Measurements from ENCODE around the gene COX19. TPM values are rescaled to one million over a fixed set of nuclear protein-coding genes. Genes with fewer than 3 reads are reported as not detected.
A peak's percentile ranks its signal among the peaks of the same experiment; 100 is the strongest.

COX19 gene
- total RNA-seq, 1 donor from 2014 or later: 22.0 TPM

DNA sequence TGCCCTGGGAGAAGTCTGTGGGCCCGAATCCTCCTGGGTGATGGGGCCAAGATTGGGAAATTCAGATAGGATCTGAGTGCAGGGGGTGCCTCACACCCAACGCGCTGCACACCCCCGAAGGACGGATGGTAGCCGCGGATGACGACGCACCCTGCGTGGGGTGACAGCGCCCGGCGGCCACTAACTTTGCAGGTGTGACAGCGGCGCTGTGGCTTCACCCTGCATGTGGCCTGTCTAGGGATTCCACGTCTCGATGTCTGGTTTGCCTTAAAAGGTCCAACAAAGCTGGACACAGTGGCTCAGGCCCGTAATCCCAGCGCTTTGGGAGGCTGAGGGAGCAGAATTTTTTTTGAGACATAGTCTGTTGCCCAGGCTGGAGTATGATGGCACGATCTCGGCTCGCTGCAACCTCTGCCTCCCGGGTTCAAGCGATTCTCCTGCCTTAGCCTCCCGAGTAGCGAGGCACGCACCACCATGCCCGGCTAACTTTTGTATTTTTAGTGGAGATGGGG lies 39.4 kb downstream of the COX19 start:
- TF ChIP-seq, protein P1, sequence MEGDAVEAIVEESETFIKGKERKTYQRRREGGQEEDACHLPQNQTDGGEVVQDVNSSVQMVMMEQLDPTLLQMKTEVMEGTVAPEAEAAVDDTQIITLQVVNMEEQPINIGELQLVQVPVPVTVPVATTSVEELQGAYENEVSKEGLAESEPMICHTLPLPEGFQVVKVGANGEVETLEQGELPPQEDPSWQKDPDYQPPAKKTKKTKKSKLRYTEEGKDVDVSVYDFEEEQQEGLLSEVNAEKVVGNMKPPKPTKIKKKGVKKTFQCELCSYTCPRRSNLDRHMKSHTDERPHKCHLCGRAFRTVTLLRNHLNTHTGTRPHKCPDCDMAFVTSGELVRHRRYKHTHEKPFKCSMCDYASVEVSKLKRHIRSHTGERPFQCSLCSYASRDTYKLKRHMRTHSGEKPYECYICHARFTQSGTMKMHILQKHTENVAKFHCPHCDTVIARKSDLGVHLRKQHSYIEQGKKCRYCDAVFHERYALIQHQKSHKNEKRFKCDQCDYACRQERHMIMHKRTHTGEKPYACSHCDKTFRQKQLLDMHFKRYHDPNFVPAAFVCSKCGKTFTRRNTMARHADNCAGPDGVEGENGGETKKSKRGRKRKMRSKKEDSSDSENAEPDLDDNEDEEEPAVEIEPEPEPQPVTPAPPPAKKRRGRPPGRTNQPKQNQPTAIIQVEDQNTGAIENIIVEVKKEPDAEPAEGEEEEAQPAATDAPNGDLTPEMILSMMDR (IDR thresholded peaks at IDR 0.05; ENCODE audit: unreplicated experiment): no peak
- peaks cover 11% of the 10 kb centered on the region for H3K27me3 Mint-ChIP-seq (ENCODE audit: low read depth)

DNA sequence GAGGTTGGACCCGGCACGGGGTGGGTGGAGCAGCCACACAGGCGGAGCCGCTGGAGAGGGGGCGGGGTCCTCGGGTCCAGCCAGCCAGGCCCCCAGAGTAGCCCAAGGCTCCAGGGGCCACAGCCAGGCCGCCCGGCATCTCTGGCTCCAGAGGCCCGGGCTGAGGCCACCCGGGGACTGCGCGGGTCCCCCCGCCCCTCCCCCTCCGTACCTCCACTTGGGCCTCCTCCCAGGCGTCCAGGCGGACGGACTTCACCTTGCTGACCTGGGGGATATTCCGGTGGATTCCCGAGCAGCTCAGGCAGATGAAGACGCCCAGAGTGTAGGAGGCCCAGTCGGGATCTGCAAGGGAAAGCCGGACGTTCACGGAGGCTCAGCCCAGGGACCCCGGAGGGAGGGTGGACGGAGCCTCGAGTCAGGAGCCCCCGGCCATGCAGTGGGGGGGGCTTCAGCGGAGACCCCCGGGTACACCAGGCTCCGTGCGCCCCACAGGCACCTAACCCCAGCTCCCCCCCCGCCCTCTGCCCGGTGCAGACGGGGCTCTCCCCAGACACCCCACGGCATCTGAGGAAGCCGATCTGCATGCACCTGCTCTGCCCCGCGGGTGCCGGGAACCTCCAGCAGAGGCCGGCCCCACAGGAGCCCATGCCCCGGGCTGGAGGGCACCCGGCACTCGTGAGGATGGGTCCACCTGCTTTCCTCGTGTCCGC lies 40.0 kb downstream of the COX19 start:
- Mint-ChIP-seq H3K27ac (no peak overlapping the region), H3K27me3 (ENCODE audit: low read depth) (peaks cover 7% of the 10 kb centered on the region), H3K4me1 (no peaks in the 10 kb centered on the region), H3K4me3 (no peak overlapping the region), H3K9me3 (peaks cover 6% of the 10 kb centered on the region), H3K36me3 (no peaks in the 10 kb centered on the region)
- TF ChIP-seq, protein P1 (IDR thresholded peaks at IDR 0.05; ENCODE audit: unreplicated experiment): no peak
- peak in 1 of 2 experiments; percentile 18 for DNase-seq (ENCODE audit: low spot score in 2 of 2, unreplicated experiment in 2 of 2)

More for the DNA sequence above, 39.4 kb downstream of the COX19 start:
- H3K36me3 Mint-ChIP-seq: no peaks in the 10 kb centered on the region
- DNase-seq (ENCODE audit: low spot score in 2 of 2, unreplicated experiment in 2 of 2): peak in 1 of 2 experiments; percentile 8
- no peak overlapping the region for H3K4me3 Mint-ChIP-seq
- H3K4me1 Mint-ChIP-seq: no peaks in the 10 kb centered on the region
- H3K9me3 Mint-ChIP-seq: peaks cover 12% of the 10 kb centered on the region
- H3K27ac Mint-ChIP-seq: no peak overlapping the region

DNA sequence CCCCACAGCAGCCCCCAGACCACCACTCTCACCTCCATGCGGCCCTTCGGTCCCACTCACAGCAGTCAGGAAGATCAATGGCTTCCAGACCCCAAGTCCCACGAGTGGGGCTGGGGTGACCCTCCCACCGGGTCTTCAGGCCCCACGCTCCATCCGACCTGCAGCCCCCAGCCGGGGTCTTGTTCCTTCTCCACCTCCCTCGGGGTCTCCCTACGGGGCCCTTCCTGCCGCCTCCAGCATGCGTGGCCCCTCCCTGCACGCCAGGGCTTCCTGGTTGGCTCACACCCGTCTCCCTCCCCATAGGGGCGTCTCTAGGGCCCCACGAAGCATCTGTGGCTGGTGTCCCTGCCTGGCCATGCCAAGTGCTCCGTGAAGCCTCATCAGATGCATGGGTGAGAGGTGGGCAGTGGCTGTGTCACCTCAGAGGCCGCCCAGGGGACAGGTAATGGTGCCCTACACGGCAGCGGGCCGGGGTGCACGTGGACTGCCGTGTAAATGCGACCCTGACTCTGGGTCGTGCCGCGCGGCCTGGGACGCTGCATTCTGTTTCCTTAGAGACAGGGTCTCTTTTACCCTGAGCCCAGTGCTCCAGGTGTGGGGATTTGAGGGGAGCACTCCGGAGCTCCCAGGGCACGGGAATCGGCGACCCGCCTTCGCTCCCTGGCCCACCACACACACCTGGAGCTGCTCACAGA lies 40.7 kb downstream of the COX19 start:
- Mint-ChIP-seq H3K27ac (no peak overlapping the region), H3K36me3 (no peaks in the 10 kb centered on the region), H3K9me3 (no peaks in the 10 kb centered on the region), H3K4me1 (no peaks in the 10 kb centered on the region), H3K4me3 (no peak overlapping the region), H3K27me3 (ENCODE audit: low read depth) (no peaks in the 10 kb centered on the region)
- TF ChIP-seq, protein P1 (IDR thresholded peaks at IDR 0.05; ENCODE audit: unreplicated experiment): no peak
- DNase-seq (ENCODE audit: low spot score in 2 of 2, unreplicated experiment in 2 of 2): peak in 1 of 2 experiments; percentile 13

DNA sequence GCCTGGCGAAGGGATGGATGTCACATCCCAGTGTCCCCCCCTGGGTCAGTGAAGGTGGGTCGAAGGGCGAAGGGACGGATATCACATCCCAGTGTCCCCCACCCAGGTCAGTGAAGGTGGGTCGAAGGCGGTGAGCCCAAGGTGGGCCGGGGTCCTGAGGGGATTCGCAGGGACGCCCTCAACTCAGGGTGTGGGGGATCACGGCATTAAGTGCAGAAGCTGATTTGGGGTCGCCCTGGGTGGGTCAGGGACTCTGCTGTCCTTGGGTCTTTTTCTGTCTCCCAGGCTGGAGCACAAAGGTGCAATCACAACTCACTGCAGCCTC lies 42.7 kb downstream of the COX19 start:
- H3K36me3 Mint-ChIP-seq: no peaks in the 10 kb centered on the region
- H3K4me3 Mint-ChIP-seq: no peak overlapping the region
- TF ChIP-seq, protein P1 (IDR thresholded peaks at IDR 0.05; ENCODE audit: unreplicated experiment): no peak
- H3K4me1 Mint-ChIP-seq: no peaks in the 10 kb centered on the region
- H3K27ac Mint-ChIP-seq: no peak overlapping the region
- DNase-seq (ENCODE audit: low spot score in 2 of 2, unreplicated experiment in 2 of 2): no peak
- H3K27me3 Mint-ChIP-seq (ENCODE audit: low read depth): no peaks in the 10 kb centered on the region
- no peaks in the 10 kb centered on the region for H3K9me3 Mint-ChIP-seq

DNA sequence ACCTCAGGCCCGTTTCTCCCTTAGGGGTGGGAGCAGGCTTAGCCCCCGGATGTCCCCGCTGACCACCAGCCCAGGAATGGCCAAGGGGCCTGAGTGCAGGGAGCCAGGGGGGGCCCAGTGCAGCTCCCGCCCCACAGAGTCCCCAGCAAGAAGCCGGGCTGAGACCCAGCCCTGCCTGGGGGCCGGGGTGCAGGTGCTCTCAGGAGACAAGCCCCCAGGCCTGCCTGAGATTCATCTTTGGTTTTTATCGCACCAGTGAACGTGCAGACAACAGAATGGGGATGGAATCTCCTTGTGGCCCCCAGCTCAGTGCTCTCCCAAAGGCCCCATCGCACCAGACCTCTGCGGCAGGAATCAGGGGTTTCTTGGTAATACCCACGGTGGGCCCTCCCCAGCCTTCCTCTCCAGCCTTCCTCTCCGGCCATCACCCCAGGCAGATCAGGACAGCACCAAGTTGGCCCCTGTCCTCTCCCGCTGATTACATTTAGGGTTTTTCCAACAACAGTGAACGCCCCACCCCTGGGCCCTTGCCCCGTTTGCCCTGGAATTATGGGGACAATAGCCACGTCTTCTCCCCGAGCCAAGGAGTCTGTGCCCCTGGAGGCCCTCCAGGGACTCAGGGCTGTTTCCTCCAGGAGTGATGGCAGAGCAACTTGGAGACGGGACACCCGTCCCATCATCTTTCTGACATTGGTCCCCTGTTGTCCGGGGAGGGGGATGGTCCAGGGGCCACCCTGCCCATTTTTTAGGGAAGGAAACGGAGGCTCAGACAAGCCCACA lies 43.3 kb downstream of the COX19 start:
- TF ChIP-seq, protein P1 (IDR thresholded peaks at IDR 0.05; ENCODE audit: unreplicated experiment): no peak
- DNase-seq (ENCODE audit: low spot score in 2 of 2, unreplicated experiment in 2 of 2): no peak
- Mint-ChIP-seq H3K4me1 (no peaks in the 10 kb centered on the region), H3K27ac (no peak overlapping the region), H3K9me3 (no peaks in the 10 kb centered on the region), H3K27me3 (ENCODE audit: low read depth) (no peaks in the 10 kb centered on the region), H3K36me3 (no peaks in the 10 kb centered on the region), H3K4me3 (no peak overlapping the region)

Measured in mesothelial cell of epicardium (in vitro differentiated cells).